NAMALWA (cell line): Measurements from ENCODE around the gene ASCC3.

Source experiments
- DNase-seq: peaks from one replicate; pipeline ENCODE4 v3.0.0-alpha.2; 2015; ENCODE audit warnings: low spot score

The ASCC3 gene

DNA sequence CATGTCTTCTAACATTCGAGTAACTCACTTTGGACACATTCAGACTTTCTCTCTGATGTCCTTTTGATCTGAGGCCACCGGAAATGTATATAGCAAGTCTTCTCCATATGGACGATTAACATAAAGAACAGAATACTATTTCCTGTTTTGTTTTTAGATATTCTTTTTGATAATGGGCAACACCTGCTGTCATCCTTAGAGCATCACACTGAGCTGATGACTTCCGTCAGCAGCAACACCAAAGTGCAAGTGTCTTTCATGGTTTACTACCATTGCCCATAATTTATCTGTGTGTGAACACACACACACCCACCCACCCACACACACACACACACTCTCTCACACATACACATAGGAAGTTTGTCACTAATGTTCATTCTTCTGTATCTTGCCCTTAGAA, 303.7 kb downstream of the ASCC3 start:
- no peak for DNase-seq

DNA sequence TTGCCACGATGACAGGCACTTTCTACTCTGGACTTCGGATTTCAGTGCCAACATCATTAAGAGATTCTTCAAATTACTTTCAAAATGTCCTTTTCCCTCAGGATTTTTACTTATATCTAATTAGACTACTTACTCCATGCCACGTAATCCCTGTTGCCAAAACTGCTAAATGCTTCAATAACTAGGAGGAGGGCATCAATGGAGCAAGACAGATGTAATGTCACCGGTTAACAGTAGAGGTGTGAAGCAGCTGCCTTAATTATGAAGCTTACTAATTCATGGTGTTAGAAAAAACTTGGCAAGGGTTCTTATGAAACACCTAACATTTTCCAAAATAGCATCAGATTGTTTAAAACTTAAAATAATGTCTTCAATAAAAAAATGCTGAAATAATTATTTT, 305.2 kb downstream of the ASCC3 start:
- no peak for DNase-seq

DNA sequence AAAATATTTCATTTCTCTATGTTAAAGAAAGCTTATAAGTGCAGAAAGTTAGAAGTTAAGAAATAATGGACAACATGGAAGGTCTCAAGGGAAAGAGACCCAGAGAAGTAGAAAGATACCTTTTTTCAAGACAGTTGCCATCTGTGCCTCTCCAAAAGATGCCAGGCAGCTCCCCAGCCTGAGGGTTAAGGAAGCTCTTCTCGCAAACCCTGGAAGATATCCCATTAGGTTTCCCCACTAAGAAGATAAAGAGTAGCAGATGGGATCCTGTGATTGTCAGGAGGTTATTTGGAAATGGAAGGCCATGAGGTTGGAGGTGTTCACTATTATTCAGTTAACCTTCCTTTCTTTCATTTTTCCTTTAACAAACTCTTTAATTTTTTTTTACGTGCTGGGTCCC, 306.3 kb downstream of the ASCC3 start:
- no peak for DNase-seq

DNA sequence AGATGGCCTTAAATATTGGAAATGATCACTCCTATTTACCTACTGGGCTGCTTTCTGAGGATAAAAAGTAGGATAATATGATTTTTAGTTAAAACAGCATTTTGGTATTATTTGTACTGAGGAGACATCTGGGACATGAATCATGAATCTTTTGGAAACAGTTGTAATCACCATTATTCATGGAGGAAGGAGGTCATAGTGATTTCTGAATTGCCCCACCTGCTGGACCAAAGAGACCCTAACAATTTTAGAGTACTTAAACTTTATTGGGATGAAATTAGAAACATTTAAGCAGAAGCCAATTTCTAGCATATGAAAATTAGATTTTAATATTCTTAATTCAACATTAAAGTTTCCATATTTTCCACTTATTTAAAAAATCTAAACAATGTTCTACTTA, 308.0 kb downstream of the ASCC3 start:
- peak; percentile 40 for DNase-seq

DNA sequence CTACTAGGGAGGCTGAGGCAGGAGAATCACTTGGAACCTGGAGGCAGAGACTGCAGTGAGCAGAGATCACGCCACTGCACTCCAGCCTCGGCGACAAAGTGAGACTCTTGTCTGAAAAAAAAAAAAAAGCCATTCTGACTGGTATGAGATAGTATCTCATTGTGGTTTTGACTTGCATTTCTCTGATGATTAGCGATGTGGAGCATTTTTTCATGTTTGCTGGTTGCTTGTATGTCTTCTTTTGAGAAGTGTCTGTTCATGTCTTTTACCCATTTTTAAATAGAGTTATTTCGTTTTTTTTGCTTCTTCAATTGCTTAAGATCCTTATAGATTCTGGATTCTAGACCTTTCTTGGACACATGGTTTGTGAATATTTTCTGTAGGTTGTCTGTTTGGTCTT, 312.9 kb downstream of the ASCC3 start:
- no peak for DNase-seq

DNA sequence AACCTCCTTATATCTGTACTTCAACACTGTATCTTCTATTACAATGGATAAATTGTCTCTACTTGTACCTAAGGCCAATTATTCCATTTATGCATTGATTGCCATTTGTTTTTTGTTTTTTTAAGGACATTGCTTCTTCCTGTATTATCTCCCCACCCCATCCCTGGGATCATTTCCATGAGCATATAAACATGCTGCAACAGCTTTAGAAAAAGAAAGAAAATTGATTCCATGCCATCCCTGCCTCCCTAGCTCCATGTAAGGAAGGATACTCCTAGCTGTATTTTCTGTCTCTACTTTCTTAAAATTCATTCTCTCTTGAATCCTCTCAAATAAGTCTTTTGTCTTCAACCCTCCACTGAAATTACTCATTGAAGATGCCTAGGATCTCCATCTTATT, 314.6 kb downstream of the ASCC3 start:
- no peak for DNase-seq

DNA sequence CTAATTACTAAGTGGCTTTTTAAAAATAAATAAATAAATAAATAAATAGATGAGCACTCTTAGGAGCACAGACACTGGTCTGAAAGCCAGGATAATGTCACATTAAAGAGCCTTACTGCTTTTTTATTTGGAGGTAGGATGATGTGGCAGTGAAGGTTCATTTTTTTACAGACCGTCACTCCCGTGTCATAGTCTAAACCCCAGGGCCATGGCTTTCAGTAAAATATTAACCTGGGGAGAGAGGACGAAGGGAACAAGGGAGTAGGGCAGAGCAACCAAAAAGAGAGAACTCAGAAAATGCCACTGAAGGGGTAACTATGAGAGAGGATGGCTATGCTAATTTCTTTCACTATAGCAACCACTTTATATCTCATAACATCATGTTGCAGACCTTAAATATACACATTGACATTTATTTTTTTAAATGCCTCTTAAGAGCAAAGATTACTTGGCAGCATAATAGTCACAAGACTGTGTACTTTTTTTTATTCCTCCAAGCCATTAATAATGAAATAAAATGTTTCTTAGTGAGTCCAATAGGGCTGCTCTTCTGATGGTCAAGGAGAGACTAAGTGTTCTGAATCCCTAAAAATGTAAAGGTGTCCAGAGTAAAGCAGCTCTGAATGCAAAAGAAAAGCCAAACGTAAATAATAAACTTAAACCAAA, 315.6 kb downstream of the ASCC3 start:
- DNase-seq, result no peak

DNA sequence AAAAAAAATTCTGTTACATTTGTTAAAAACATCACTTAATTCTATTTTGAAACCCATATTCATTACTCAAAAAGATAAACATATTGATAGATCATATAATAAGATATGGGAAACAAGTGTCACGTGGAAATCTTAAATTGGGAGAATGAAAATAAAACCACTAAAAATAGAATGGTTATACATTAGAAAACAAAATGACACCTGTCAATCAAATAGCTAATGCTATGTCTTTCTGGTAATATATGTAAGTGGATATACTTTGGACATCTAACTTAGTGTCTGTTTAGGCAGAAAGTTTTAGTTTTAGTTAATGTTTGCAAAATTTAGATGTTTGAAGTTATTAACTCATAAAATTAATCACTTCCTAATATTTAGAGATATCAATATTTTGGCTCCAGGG, 321.3 kb downstream of the ASCC3 start:
- DNase-seq, result no peak

DNA sequence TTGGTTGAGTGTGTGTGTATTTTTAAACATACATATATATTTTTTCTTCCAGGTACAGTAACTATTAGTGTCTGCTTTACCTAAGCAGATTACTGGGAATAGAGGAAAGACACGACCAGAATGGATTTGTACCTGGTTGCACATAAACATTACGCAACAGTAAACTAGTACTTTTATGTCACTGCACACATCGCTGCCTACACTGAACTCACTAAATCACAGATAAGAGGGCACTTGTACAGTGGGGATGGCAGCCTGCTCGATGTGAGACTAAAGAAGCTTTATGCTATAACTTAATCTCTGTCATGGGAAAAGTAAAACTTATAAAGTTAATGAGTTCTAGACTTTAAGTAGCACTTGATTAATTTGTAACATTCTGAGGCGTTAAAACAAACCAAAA, 326.9 kb downstream of the ASCC3 start:
- no peak for DNase-seq

DNA sequence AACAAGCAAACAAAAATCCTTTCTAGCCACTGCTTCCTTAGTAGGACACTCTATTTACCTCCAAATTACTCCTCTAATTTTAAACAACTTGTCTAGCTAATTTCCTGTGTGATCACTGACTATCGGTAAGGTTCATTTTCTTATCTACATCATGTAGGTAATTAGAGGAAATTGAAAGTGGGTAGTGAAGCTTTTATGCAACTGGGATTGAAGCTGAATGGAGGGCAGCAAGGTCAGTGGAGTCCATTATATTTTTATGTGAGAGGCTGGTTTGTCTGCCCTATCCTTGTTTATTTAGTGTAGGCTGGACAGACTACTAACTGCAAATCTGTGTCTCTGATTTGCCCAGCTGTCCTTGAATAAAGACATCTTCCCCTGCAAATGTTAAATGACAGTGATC, 327.9 kb downstream of the ASCC3 start:
- no peak for DNase-seq

DNA sequence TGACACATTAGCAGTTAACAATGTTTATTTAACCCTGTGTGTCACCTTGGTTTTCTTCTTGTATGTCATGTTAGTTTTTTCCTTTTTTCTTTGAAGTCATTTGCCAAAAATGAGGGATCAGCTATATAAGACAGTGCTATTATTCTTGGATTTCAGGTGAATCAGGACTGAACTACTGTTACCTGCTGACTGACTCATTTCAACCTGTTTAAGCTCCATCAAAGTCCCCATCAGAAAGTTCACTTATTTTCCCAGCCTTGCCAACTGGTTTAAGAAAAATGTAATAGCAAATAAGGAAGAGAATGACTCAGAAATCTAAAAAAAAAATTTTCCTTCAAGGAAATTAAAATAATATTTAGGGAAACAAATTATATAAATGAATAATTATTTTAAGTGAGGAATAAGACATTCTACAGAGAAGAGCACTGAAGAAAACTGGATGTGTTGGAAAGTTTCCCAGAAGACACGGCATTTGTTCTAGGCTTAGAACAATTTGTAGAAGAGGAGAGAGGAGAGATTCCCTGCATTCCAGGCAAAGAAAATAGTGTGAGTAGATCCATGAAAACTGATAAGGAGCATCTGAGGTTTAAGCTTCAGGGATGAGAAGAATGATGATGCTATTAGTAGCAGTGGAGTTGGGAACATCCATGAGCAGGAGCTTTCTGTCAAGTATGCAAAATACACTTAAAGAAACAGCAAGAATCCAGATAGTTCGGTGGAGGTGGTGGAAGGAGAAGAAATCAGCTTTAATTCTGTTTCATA, 331.5 kb downstream of the ASCC3 start:
- no peak for DNase-seq

DNA sequence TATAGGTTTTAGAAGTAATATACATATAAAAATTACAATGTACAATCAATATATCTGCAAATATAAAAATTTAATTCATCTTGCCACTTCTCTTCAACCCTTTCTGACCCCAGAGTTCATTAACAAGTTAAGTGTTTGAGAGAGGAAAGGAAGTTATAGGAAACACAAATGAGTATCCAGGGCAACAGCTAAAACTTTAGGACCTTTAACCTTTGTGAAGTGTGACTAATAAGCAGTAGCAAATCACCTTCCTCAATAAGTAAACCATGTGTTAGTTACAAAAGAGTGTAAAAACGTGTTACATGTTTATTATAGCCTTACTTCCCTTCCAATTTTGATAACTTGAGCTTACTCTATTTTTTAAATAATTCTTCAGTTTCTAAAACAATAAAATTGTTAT, 343.0 kb downstream of the ASCC3 start:
- no peak for DNase-seq

DNA sequence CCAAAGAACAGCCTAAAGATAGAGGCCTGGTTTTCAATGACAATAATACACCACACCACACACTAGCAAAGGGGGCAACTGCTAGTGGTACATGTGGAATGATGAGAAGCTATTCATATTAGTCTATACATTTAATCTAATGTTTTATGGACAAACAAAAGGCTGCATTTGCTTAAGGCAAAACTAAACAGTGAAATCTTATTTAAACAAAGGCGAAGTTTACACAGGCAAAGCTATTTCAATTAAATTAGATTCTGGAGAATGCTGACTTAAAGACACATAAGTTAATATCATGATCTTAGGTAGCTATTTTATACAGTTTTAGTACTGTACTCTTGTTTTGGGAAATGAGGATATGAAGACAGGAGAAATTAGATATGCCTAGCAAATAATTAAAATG, 362.5 kb downstream of the ASCC3 start:
- no peak for DNase-seq

DNA sequence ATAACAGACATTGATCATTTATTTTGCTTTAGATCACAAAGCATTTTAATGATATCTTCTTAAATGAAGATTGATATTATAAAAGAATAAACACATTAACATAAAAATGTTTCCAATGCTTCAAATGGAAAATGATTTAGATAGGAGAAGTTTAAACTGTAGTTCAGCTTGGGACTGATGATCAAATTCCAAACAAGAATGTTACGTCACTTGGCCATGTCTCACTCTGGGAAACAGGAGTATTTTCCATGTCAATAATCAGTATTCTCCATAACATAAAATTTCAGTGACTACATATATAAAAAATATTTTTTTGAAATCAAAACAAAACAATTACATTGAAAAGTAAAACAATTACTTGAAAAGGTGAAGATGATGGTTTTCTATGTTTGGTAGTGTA, 363.5 kb downstream of the ASCC3 start:
- no peak for DNase-seq

DNA sequence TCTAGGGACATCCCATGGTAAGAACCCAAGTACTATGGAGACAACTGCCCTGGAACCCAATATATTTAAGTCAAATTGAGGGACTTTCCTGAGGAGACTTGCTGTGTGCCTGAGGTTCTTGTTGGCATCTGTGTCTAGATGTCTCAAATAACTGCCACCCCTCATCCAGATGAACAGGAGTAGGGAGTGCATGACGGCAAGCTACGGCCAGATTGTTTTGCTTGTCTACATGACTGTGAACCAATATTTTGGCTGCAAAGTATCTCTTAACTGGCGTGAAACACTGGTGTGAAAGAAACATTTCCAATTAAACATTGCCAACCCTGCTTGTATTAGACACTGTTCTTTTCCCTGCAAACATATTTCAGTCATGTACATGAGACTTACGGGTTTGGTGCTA, 364.0 kb downstream of the ASCC3 start:
- DNase-seq, result no peak

DNA sequence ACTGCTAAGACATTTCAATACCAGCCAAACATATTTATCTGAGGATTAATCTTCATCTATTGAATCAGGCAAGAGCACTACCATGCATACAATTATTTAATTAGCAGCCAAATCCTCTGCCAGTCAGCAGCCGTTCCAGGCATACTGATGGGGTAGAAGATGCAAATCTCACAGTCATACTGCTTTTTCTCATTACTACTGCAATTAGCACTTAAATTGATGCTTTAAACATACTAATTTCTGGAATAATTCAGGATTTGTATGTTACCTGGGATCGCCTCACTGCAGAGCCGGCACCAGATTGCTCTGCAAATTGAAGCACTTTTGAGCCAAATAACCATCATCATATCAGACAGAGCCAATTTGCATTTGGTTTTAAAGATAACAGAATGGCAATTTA, 366.5 kb downstream of the ASCC3 start:
- DNase-seq, result no peak

DNA sequence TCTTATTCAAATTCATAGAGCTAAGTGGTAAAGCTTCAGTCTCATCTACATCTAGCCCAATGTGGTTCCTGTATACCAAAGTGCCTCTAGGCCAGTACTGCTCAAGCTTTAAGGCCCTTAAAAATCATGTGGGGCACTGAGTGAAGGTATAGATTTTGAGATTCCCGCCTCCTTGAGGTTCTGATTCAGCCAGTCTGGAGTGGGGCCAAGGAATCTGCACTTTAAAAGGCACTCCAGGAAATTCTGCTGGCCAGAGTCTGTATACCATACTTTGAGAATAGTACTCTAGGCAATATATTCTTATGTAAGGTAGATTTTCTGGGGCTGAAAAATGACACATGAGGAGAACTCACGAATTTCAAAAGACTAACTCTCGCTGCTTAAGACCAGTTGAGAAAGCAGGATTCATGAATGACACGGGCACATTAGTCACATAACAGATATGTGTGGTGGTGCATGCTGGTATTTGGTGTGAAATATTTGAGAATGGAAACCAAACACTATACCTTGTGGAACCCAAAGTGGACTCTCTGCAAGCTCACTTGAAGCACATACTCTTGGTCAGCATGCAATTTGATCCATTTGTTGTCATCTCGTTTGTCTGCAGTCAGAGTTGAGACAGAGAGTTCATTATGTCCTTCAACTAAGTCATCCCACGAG, 368.8 kb downstream of the ASCC3 start:
- DNase-seq, result no peak

DNA sequence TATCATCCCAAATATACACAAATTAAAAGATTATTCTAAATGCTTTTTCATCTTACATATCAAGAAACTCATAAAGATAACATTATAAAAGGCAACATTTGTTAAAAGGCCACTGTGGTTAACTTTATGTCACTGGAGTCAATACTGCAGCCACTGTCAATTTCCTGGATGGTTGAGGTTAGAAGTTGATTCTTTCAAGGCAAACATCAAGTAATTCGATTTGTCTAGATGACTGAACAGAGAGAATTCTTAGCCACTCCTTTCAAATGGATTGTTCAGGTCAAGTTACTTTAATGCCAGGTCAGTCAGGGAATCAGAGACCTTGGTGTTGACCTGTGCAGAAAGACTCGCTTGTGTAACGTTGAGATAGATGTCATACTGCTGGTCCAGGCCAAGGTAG, 372.0 kb downstream of the ASCC3 start:
- DNase-seq, result no peak

DNA sequence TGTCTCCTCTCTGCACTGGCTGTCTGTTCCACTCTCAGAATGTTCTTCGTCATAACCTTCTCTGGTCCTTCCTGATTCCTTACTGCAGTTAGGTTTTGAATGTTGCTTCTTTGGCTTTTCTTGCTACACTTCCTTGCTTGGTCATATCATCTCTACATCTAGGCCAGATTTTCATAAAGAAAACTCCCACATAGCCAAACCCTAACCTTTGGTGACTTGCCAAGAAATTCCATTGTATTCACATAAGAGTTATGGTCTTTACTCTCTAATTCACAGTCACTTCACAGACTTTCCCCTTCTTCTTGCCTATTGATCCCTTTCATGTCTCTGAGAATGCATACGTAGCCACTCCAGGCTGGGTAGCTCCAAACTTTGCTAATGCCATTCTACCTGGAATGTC, 374.5 kb downstream of the ASCC3 start:
- no peak for DNase-seq

DNA sequence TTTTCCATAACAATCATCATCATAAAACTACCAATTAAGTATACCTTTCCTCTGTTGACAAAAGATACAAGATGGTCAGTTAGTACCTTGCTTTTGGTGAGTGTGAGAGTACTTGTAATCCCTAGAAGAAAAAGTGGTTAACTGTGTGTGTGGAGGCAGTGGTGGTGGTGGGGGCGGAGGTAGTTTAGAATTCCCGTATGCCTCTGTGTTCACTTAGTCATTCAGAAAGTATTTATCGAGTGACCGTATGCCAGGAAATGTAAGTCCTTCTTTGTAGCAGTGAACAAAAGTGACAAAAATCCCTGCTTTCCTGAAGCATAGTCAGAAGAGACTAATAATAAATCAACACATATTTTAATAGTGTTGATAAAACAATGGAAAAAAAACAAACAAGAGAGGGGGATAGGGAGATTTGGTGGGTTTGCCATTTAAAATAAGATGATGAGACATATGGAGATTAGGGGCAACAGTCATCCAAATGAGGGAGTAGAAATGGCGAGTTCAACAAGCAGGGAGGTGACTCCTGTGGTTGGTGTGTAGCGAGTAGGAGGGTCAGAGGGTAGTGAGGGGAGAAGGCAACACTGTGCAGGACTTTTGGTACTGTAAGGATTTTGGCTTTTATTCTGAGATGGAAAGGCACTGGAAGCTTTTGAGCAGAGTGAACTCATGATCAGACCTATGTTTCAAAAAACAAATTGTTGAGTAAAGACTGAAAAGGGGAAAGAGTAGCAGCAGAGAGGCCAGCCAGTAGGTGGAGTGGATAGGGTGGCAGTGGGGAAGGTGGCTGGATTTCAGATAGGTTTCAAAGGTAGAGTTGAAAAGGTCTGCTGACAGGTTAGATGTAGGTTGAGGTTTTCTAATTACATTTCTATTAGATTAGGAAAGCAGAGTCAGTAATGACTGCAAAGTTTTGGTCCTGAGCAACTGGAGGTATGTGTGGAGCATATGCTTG, 376.1 kb downstream of the ASCC3 start:
- DNase-seq, result no peak

DNA sequence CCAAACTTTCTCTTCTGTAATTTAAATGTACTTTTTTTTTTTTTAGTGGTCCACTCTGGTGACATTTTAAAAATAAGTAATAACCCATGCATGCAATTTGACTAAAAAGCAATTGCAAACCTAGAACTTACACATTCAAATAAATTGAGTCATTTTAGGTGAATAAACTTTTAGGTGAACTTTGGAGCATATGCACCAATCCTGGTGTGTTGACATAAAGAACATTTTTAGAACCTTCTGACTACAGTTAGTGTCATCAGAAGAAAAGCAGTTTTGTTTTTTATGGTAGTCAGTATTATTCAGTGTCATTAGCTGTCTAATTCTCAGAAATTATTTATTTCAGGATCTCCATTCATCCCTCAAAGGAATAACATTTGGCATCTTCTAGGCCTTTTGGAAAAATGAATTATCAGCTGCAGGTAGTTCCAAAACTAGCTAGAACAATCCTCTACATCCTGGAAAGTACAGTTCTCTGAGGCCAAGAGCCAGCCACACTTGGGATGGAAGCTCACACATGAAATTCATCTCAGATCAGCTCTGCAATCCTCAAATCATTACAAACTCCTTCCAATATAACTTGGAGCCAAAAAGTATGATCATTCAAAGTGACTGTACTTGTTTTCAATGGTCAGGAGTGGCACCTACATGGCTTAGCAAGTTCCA, 378.0 kb downstream of the ASCC3 start:
- no peak for DNase-seq
